CD1c-positive myeloid dendritic cell (primary cell): ENCODE measurements around the gene DNASE1L1.

Experiments used
- DNase-seq: peaks from one replicate; pipeline ENCODE4 v3.0.0-alpha.2; 2016; ENCODE audit errors: extremely low spot score

Gene DNASE1L1

DNA sequence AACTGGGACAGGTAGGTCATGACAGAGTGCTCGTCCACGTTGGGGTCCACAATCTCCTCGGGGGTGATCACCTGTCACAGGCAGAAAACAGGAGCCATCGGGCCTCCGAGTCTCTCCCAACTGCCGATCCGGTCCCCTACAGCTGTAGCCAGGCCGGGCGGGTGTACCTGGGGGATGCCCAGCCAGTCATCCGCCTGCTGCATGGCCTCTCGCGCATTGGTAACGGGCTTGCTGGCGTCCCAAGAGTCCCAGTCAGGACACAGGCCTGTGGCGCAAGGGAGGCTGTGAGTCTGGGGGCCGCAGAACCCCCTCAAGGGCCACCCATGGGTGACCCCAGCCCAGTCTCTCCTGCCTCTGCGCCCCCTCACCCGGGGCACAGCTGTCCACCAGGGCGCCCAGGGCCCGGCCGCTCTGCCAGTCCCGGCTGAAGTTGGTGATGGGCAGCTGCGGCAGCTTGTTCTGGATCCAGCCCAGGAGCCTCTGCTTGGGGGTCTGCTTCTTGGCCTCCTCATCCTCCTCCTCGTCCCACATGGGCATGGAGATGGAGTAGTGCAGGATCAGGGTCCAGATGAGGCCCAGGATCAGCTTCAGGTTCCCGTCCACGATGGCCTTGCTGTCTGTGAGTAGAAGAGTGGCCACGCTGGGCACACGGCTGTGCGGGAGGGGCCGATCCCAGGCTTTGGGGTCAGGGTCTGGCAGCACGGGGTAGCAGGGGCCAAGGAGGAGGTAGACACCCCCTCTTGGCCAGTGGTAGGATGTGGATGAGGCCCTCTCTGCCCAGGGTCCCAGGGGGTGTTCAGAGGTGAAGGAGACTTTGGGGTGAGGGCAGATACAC is 41.4 kb downstream of the DNASE1L1 start:
- no peak for DNase-seq

DNA sequence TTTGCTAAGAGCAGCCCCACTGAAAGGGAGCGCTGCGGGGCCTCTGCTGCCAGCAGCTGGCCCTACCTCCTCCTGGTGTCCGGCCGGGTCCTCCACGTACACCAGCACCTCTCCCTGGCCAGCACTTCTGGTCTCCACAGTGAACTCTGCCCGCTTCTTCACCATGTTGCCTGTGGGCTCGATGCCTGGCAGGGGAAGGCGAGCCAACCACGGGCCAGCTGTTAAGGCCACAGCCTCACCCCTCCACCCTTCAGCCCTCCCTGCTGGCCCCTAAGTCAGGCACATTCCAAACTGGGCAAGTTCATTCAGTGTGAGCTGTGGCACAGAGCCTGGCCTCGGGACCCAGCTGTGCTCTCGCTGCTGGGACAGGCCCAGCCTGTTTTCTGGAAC is 42.4 kb downstream of the DNASE1L1 start:
- no peak for DNase-seq

DNA sequence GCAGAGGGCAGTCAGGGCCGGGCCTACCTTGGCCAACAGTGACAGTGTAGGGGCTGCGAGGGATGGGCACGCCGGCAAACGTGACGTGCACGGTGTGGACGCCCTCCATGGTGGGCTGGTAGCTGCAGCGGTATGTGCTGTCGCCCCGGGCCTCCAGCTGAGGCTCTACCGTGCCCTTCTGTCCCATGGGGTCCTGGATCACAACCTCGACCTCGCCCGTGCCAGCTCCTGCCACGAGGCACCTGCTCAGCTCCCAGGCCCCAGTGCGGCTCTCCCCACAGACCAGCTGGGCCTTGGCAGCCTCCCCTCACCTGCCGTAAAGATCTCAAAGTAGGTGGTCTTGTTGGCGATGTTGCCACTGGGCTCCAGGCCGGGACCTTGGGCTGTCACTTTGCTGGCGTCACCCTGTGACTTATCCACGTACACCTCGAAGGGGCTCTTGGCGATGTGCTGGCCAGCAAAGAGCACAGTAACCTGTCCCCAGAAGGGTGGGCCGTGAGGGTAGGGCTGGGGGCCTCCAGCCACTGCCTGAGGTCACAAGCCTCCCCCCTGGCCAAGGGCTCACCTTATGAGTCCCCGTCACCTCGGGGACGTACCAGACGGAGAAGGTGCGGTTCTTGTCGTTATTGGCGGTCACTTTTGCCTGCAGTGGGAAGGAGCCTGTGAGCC is 42.9 kb downstream of the DNASE1L1 start:
- no peak for DNase-seq

DNA sequence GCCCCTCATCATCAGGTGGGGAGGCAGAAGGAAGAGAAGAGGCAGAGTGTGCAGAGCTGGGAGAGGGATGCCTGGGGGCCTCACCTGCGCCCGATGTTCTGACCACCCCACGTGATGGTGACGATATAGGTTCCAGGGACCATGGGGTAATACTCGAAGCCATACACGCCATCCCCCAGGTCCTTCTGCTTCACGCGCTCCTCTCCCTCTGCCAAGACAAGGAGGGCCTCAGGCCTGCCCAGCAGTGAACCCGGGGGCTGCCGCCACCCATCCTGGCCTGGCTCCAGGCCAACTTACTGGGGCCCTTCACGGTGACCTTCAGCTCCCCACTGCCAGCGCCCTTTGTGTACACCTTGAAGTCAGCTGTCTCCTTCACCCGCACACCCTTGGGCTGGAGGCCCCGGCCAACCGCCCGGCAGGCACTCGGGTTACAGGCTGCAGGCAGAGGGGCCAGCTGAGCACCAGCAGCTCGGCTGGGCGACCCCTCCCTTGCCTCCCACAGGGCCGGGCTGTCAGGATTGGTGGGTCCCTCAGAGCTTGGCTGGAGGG is 43.9 kb downstream of the DNASE1L1 start:
- no peak for DNase-seq

DNA sequence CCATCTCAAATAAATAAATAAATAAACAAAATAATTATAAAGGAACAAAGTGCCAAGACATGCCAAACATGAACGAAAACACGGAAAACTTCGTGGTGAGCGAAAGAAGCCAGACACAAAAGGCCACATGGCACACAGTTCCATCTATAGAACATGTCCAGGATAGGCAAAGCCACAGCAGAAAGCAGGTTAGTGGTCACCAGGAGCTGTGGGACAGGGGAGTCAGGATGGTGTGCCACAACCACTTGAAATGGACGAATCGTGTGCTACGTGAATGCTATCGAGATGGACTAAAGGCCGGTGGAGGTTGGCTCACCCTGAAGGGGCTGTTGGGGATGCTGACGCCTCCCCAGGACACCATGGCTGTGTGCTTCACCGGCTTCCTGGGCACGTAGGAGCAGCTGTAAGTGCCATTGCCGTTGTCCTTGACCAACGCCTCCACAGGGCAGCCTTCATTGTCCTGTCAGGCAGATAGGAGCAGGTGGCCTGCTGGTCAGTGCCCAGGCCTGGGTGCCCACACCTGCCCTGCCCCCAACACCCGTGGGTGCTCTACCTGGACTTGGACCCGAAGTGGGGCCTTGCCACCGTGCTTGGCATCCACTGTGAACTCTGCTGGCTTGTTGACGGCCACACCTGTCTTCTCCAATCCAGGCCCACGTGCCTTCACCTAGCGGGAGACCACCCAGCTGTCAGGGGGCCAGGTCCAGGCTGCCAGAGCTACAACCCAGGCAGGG is 45.2 kb downstream of the DNASE1L1 start:
- DNase-seq = no peak

DNA sequence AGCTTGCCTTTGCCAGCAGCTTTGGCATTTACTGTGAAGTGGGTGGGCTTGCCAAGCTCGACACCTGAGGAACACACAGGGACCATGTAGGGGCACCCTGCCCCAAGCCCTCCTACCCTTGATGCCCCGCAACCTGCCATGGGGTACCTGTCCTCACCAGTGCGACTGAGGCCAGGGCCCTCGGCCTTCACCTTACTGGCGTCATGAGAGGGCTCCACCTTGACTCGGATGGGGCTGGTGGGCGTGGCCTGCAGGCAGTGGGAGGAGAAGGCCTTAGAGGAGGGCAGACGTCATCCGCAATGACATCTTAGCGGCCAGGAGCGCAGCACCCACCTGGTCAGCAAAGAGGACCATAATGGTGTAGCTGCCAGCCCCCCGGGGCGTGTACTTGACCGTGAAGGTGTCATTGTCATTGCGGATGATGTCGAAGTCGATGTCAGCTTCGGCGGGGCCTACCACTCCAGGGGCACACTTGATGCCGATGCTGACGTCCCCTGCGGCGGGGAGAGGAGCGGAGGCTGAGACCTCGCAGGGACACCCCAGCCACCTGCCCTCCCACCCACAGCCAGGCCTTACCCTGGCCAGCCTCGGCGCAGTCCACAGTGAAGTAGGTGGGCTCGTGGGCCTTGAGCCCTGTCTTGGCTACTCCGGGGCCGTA is 46.8 kb downstream of the DNASE1L1 start:
- no peak for DNase-seq

DNA sequence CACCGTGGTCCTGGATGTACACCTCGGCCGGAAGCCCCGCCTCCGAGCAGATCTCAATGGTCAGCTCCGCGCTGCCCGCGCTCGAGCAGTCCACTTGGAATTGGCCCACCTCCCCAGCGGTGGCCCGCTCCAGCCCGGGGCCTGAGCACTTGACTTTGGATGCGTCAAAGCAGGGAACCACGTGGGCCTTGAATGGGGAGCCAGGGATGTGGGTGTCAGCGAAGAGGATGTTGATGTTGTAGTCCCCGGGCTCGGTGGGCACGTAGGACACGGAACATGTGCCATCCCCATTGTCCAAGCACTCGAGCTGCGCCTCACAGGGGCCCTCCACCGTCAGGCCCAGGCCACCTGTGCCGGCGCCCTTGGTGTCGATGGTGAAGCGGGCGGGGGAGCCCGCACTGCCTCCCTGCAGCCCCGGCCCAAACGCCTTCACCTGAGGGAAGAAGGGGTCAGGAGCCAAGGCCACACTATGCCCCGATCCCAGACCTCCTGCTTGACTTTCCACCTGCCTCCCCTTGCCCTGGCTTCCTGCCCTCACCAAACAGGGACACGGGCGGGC is 48.8 kb downstream of the DNASE1L1 start:
- DNase-seq = no peak

DNA sequence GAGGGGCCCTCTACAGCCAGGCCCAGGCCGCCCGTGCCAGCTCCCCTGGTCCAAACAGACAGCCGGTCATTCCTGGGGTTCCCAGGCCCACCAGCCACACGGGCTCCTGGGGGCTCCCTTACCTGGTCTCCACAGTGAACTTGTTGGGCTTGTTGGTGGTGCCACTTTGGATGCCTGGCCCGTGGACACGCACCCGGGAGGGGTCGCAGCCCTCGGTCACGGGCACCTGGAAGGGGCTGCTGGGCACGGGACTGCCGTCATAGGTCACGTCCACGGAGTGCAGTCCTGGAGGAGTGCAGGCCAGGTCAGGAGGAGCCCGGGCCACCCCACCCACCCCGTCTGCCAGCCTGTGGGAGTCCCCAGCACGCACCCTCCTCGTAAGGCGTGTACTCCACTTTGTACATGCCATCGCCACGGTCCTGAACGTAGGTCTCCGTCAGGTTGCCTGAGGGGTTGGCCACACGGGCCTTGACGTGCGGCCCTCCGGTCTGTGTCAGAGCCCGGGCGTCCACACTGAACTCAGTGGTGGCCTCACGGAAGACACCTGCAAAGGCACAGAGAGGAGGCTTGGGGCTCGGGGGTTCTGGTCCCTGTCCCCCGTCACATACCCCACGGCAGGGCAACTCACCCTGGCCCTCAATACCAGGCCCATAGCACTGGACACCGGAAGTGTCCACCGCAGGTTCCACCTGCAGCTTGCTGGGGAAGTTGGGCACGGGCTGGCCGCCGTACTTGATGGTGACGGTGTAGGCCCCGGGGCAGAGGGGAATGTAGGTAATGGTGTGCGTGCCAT is 49.5 kb downstream of the DNASE1L1 start:
- DNase-seq = no peak

DNA sequence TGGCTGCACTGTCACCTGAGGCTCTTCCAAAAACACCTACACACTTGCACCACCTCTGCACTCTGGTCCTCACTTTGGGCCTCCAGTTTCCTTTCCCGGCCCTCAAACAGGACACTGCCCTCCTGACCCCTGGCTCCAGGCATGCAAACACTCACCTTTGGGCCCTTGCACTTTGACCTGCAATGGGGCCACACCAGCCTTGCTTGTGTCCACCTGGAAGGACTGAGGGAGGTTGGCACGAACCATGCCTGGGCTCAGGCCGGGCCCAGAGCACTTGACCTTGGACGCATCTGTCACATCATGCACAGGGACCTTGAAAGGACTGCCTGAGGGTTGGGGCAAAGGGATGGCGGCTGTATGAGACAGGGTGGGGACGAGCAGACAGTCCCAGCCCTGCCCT is 50.2 kb downstream of the DNASE1L1 start:
- DNase-seq = no peak

DNA sequence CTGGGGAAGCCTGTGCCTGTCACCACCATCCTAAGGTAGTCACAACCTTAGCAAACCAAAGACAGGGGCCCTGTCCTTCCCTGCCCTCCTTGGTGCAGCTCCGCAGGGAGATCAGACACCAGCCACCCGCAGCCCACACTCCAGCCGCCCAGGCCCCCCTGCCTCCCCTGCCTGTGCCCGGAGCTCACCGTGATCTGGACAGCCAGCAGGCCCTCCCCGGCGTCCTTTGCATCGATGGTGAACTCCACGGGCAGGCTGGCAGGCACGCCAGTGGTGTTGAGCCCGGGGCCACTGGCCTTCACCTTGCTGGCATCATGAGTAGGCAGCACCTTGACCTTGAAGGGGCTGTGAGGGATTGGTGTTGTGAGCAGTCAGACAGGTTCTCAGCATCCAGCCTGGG is 51.0 kb downstream of the DNASE1L1 start:
- no peak for DNase-seq

DNA sequence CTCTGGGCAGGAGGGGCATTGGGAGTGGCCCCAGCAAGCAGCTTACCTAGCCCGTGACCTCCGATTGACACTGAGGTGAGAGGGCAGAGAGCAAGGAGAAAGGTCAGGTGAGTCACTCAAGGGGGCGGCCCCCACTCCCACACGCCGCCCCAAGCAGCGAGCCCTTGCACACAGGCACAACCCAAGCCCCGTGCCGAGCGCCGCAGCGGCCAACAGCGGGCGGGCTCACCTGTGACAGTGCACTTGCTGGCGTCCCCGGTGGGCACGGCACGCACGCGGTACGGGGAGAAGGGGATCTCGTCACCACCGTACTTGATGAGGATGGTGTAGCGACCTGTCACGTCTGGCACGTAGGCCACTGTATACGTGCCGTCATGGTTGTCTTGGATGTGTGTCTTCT is 51.8 kb downstream of the DNASE1L1 start:
- no peak for DNase-seq

DNA sequence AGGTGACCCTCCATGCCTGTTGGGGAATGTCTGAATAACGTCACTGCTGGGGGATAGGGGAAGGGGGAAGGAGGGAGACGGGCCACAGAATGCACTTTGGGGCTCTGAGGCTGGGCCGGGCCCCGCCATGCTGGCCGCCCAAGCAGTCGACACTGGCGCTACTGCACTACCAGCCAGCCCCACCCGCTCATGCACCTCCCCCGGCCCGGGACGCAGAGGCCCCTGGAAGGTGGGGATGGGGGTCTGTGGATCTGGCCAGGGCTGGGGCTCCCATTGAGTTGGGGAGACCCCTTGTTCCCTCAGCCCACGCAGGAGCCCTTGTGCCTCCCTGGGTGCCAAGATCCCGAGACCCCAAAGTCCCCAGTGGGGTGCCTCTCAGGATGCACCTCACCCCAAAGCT is 52.5 kb downstream of the DNASE1L1 start:
- DNase-seq = no peak

DNA sequence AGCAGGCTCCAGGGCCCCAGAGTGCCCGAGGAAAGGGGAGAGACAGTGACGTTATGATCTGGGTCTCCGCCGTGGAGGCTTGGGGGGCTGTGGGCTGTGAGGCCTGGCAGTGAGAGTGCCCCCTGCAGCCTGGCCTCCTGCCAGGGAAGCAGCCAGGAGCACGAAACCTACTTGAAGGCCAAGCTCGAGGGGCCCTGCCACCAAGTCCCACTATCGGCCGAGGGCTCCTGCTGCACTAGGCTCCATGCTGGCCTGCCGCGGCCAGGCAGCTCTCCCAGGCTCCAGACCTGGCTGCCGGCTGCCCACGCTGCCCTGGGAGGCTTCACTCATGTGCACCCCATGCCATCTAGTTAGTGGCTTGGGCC is 53.3 kb downstream of the DNASE1L1 start:
- DNase-seq = no peak

DNA sequence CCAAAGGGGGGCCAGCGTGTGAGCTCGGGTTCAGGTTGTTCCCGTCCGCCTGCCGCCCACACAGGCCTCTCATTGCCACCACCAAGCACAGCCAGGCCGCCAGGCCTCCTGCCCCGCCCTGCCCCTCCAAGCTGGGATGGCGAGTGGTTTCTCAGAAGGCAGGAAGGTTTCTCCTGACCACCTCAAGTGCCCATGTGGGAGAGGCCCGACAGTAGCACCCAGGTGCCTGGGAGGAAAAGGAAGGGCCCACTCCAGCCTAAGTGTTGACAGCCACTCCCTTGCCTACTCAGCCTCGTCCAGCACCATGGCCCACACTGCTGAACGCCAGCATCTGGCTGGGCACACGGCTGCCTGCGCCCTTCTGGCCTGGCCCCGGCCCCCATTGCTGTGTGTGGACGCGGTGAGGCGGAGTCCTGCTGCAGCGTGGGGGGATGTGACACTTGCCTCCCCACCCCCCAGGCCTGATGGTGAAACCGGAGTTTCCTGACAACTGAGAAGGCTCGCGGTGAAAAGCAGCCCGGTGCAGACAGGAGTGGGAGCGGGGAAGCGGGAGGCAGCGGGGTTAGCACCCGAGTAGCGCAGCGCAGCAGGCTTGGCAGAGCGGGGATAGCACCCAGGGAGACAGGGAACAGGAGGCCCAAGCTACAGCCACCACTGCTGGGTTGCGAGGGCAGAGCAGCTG is 53.8 kb downstream of the DNASE1L1 start:
- DNase-seq = no peak

DNA sequence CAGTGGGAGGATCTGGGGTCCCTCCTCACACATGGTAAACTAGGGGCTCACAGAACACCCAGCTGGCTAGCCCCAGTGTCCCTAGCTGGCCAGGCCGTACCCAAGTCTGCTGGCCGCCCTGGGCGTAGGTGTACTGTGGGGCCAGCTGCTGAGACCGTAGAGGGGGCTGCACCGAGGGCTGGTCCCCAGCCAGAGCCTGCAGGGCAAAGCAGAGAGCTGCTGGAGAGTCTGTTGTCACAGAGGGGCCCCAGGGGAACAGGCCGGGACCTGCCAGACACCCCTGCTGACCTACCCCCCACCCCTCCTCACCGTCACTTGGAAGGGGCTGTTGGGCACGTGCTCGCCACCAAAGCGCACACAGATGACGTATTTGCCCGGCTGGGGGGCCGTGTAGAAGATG is 54.5 kb downstream of the DNASE1L1 start:
- no peak for DNase-seq

DNA sequence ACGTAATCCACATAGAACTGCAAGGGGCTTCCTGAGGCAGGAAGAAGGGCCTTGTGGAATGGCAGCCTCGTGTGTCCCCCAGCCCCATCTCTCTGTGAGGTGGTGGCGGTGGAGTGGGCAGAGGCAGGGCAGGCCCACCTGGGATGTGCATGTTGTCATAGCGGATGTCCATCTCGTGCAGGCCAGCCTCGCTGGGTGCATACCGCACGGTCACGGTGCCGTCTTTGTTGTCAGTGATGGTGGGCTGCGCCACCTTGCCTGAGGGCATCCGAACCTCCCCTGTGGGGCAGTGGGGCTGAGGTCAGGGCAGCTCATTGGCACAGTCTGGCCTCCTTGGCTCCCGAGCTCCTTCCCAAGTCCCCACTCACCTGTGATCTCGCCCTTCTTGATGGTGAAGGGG is 55.0 kb downstream of the DNASE1L1 start:
- DNase-seq = no peak

DNA sequence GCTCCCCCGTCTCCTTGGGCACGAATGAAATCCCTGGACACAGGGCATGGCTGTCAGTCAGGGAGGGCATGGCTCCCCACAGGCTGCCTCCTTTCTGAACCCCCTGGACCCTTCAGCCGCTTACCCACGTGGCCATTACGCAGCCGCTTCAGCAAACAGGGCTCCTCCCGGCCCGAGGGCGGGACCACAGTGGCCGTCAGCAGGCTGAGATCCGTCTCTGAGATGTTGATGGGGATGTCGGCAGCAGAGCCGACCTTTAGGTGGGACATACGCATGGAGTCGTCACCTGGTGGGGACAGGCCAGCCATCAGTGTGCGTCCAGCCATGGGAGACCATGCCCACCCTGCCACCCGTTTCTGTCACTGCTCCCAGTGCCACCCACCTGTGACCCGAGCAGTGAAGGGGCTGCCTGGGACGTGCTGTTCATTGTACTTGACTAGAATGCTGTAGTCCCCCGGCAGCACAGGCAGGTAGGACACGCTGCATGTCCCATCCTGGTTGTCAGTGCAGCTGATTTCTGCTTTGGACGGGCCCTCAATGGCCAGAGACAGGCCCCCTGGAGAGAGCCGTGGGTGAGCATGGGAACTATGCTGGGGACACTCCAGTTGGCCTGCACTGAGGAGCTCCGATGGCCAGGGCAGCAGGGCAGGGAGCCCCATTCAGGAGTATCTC is 55.7 kb downstream of the DNASE1L1 start:
- no peak for DNase-seq

DNA sequence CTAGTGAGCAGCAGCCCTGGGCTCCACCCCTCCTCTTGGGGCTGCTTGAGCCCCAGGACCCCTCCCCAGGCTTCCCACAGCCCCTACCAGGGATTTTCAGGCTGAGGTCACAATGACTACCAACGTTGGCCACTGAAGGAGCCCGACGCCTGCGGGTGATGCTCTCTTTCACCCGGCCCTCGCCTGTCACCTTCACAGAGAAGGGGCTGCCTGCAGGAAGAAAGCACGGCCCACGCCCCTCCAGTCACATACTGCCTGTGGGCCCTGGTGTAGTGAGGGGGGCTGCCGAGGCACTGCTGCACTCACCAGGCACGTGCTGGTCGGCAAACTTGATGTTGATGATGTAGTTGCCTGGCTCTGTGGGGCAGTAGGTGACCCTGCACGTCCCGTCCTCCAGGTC is 56.6 kb downstream of the DNASE1L1 start:
- no peak for DNase-seq

DNA sequence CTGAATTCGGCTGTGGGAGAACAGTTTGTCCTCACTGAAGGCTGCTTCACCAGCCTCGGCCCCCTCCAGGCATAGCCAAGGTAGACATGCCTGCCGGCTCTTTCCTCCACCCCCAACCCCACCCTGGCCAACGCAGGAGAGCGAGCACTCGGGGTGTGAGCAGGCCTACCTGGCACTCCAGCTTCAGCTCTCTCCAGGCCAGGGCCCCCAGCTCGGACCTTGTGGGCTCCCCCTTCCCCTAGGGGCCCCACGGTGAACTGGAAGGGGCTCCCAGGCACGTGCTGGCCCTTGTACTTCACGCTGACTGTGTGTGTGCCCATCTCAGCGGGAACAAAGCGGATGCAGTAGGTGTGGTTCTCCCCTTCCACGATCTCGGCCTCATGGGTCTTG is 57.0 kb downstream of the DNASE1L1 start:
- no peak for DNase-seq
